ENCODE data around the gene ZG16B.

DNA sequence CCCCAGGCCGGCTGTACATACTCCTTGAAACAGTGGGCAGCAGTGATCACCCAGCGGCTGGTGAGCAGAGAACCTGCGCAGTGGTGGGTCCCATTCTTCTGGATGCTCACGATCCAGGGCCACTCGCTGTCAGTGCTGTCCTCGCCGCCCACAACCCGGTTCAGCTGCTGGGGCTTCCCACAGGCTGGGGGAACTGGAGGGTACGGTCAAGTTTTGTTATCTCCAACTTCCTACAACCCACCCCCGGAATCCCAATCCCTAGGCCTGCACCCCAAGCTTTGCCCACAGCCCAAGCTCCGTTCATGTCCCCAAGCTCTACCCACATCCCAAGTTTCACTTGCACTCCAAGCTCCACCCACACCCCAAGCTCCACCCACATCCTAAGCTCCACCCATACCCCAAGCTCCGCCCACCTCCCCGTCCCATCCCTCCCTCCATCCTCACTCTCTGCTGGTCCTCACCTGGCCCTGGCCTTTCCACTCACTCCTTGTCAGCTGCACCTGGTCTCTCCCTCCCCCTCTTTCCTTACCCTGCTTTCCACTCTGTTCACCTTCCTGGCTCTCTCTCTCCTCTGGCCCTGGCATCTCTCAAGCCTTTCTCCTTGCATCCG, 26.1 kb downstream of the ZG16B start:
- TF ChIP-seq EZH2phosphoT487 (IDR thresholded peaks at IDR 0.05), result no peak
- TF ChIP-seq, protein P1, sequence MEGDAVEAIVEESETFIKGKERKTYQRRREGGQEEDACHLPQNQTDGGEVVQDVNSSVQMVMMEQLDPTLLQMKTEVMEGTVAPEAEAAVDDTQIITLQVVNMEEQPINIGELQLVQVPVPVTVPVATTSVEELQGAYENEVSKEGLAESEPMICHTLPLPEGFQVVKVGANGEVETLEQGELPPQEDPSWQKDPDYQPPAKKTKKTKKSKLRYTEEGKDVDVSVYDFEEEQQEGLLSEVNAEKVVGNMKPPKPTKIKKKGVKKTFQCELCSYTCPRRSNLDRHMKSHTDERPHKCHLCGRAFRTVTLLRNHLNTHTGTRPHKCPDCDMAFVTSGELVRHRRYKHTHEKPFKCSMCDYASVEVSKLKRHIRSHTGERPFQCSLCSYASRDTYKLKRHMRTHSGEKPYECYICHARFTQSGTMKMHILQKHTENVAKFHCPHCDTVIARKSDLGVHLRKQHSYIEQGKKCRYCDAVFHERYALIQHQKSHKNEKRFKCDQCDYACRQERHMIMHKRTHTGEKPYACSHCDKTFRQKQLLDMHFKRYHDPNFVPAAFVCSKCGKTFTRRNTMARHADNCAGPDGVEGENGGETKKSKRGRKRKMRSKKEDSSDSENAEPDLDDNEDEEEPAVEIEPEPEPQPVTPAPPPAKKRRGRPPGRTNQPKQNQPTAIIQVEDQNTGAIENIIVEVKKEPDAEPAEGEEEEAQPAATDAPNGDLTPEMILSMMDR (IDR thresholded peaks at IDR 0.05), result no peak
- no peak for TF ChIP-seq EZH2 (IDR thresholded peaks at IDR 0.05)
